ENCODE data around the gene IFIT1.

Gene IFIT1

DNA sequence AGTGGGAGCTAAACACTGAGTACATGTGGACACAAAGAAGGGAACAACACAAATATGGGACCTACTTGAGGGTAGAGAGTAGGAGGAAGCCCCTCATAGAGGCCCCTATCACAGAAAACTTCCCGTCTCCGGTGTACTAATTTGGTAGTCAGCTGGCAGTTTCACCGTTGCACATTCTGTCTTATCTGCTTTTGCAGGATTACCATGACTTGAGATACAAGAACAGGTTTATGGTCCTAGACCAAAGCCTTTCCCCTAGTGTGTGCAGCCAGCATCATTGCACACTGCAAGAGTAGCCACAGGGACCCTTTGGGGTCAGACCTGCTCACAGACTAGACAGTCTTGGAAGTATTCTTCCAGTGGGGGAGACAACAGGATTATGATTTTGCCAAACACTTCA is 20.4 kb upstream of the IFIT1 start:
- Histone ChIP-seq H2AFZ (ENCODE audit: low read length) (no peak overlapping the region), H3K36me3 (ENCODE audit: insufficient read depth, low read length) (no peaks in the 10 kb centered on the region), H3K27ac (ENCODE audit: low read depth, low read length, poor library complexity, severe bottlenecking) (no peak overlapping the region), H4K20me1 (ENCODE audit: insufficient read depth, low read length) (no peaks in the 10 kb centered on the region), H3K9ac (ENCODE audit: low read length) (no peak overlapping the region), H3K9me3 (ENCODE audit: low read length) (no peaks in the 10 kb centered on the region), H3K27me3 (ENCODE audit: insufficient read depth, low read length) (no peaks in the 10 kb centered on the region), H3K79me2 (ENCODE audit: insufficient read depth, low read length) (no peaks in the 10 kb centered on the region), H3F3A (ENCODE audit: insufficient read depth, low read length) (no peaks in the 10 kb centered on the region), H3K4me2 (ENCODE audit: low read length) (no peak overlapping the region), H3K4me1 (ENCODE audit: insufficient read depth, low read length, severe bottlenecking) (no peaks in the 10 kb centered on the region), H3K9me2 (ENCODE audit: low read depth, low read length) (no peaks in the 10 kb centered on the region), H3K4me3 (ENCODE audit: low read depth, low read length, poor library complexity, severe bottlenecking) (no peak overlapping the region)
- TF ChIP-seq EZH2 (IDR thresholded peaks at IDR 0.05; ENCODE audit: borderline replicate concordance, low read length): no peak
- TF ChIP-seq, protein P1, sequence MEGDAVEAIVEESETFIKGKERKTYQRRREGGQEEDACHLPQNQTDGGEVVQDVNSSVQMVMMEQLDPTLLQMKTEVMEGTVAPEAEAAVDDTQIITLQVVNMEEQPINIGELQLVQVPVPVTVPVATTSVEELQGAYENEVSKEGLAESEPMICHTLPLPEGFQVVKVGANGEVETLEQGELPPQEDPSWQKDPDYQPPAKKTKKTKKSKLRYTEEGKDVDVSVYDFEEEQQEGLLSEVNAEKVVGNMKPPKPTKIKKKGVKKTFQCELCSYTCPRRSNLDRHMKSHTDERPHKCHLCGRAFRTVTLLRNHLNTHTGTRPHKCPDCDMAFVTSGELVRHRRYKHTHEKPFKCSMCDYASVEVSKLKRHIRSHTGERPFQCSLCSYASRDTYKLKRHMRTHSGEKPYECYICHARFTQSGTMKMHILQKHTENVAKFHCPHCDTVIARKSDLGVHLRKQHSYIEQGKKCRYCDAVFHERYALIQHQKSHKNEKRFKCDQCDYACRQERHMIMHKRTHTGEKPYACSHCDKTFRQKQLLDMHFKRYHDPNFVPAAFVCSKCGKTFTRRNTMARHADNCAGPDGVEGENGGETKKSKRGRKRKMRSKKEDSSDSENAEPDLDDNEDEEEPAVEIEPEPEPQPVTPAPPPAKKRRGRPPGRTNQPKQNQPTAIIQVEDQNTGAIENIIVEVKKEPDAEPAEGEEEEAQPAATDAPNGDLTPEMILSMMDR (IDR thresholded peaks at IDR 0.05; ENCODE audit: low read length): no peak

DNA sequence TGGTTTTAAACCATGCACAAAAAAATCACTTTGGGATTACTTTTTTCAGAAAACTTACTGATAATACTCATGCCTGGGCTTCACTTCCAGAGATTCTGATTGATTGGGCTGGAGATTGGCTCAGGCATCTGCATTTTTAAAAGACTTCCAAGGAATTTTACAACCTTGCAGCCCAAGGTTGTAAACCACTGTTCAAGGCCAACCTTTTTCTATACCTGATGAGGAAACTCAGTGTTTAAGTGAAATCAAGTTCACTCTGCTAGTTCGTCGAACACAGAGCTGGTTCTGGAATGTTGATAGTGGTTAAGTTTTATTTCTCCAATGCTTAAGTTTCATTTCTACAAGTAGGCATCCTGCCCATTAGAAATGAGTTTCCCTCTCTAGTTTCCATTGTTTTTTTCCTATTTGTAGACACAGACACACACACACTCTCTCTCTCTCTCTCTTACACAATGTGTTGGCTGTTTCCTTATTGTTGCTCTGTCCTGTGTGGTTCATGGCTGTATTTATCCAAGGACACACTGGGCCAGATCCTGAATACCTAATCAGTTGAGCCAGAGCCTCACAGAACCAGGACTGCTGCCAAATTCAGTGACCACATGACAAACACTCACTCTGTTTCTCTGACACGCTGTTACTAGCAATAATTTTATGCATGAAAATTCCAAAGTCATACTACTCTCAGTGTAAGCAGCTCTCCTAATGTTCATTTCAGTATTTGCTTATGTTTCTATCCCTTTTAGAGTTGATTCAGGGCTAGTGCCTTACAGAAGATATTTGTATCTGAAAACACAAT is 18.3 kb upstream of the IFIT1 start:
- TF ChIP-seq EZH2 (IDR thresholded peaks at IDR 0.05; ENCODE audit: borderline replicate concordance, low read length): no peak
- TF ChIP-seq, protein P1 (IDR thresholded peaks at IDR 0.05; ENCODE audit: low read length): no peak
- Histone ChIP-seq H4K20me1 (ENCODE audit: insufficient read depth, low read length) (no peaks in the 10 kb centered on the region), H3K9me3 (ENCODE audit: low read length) (no peaks in the 10 kb centered on the region), H3K27ac (ENCODE audit: low read depth, low read length, poor library complexity, severe bottlenecking) (no peak overlapping the region), H3K9ac (ENCODE audit: low read length) (no peak overlapping the region), H3K4me3 (ENCODE audit: low read depth, low read length, poor library complexity, severe bottlenecking) (no peak overlapping the region), H3F3A (ENCODE audit: insufficient read depth, low read length) (no peaks in the 10 kb centered on the region), H2AFZ (ENCODE audit: low read length) (no peak overlapping the region), H3K36me3 (ENCODE audit: insufficient read depth, low read length) (no peaks in the 10 kb centered on the region), H3K4me1 (ENCODE audit: insufficient read depth, low read length, severe bottlenecking) (no peaks in the 10 kb centered on the region), H3K4me2 (ENCODE audit: low read length) (no peak overlapping the region), H3K27me3 (ENCODE audit: insufficient read depth, low read length) (no peaks in the 10 kb centered on the region), H3K9me2 (ENCODE audit: low read depth, low read length) (no peaks in the 10 kb centered on the region), H3K79me2 (ENCODE audit: insufficient read depth, low read length) (no peaks in the 10 kb centered on the region)

DNA sequence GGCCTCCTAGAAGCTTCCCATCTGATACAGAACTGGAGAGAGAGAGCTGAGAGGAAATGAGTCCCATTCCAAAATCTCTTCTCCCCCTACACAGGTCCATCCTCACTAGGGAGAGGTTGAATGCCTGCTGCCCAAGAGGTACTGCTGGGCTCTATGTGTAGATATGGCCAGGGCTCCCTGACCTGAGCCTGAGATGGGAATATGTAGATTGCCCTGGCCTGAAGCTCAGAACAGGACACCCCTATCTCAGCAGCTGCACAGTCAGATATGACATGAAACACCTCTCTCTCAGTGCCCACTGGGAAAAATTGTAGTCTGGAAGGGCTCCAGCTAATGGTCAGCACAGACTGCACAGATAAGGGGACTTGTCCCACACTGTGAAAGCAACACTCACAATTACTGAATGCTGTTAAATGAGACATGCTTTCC is 17.7 kb upstream of the IFIT1 start:
- H3F3A ChIP-seq (ENCODE audit: insufficient read depth, low read length): no peaks in the 10 kb centered on the region
- no peaks in the 10 kb centered on the region for H3K4me1 ChIP-seq (ENCODE audit: insufficient read depth, low read length, severe bottlenecking)
- no peak for TF ChIP-seq EZH2 (IDR thresholded peaks at IDR 0.05; ENCODE audit: borderline replicate concordance, low read length)
- TF ChIP-seq, protein P1 (IDR thresholded peaks at IDR 0.05; ENCODE audit: low read length): no peak
- no peak overlapping the region for H3K4me3 ChIP-seq (ENCODE audit: low read depth, low read length, poor library complexity, severe bottlenecking)
- H2AFZ ChIP-seq (ENCODE audit: low read length): no peak overlapping the region
- H3K27me3 ChIP-seq (ENCODE audit: insufficient read depth, low read length): no peaks in the 10 kb centered on the region
- H3K9me3 ChIP-seq (ENCODE audit: low read length): no peaks in the 10 kb centered on the region
- no peaks in the 10 kb centered on the region for H4K20me1 ChIP-seq (ENCODE audit: insufficient read depth, low read length)
- H3K36me3 ChIP-seq (ENCODE audit: insufficient read depth, low read length): no peaks in the 10 kb centered on the region
- no peak overlapping the region for H3K4me2 ChIP-seq (ENCODE audit: low read length)
- no peak overlapping the region for H3K27ac ChIP-seq (ENCODE audit: low read depth, low read length, poor library complexity, severe bottlenecking)
- H3K9ac ChIP-seq (ENCODE audit: low read length): no peak overlapping the region
- H3K79me2 ChIP-seq (ENCODE audit: insufficient read depth, low read length): no peaks in the 10 kb centered on the region
- H3K9me2 ChIP-seq (ENCODE audit: low read depth, low read length): no peaks in the 10 kb centered on the region
